ENCODE results near the gene DLX4. TPM values are rescaled to one million over a fixed set of nuclear protein-coding genes. Genes with fewer than 3 reads are reported as not detected.

DLX4 gene
- total and polyA plus RNA-seq, 10 of the 15 experiments (the other 5 are each of a cell fraction or from before 2014, with no cell fraction given): 0.05 to 0.29 (median 0.15) TPM

GRCh38 chr17:49996495-49997300 is 27.7 kb downstream of the DLX4 start:
- ChIA-PET RAD21 (ENCODE audit: unreplicated experiment) (interaction anchor here (0.5 to 3.4 kb wide), 26 partner anchors 10 to 703 kb away, joined by 3 to 19 read pairs (median 4); no protein-coding TSS in a partner anchor), SMC1A (ENCODE audit: uncharacterized antibody, unreplicated experiment) (interaction anchor here (0.5 to 3.4 kb wide), 18 partner anchors 10 to 429 kb away, joined by 3 to 20 read pairs (median 4); no protein-coding TSS in a partner anchor), POLR2A (no interaction called here), CTCF (interaction anchor here (0.6 to 9.3 kb wide), 56 partner anchors 9 to 629 kb away, joined by 3 to 105 read pairs (median 5); partner anchors contain the start of genes ITGA3, KAT7 and PDK2)
- no peaks in the 10 kb centered on the region for H3K79me2 ChIP-seq (ENCODE audit: control insufficient read depth, insufficient read depth, low read length)
- peak; percentile 69 for ATAC-seq
- H3K9me3 ChIP-seq (replicated peaks; ENCODE audit: control insufficient read depth, insufficient read depth, low read length): no peaks in the 10 kb centered on the region; the same call in 1 of the 3 replicates
- BruUV-seq (replicated peaks): no TSS peak
- no peak overlapping the region for H3K4me3 ChIP-seq
- intact Hi-C loops (cut with micrococcal nuclease; ENCODE audit: unreplicated experiment) (loop anchor here (2.0 to 10.0 kb wide), 3 partner anchors 114 to 428 kb away; partner anchors contain the start of gene SLC35B1), in situ Hi-C loops (cut with MboI) (loop anchor here (5.0 to 10.0 kb wide), 2 partner anchors 292 to 424 kb away; partner anchors contain the start of gene SLC35B1)
- H3K4me2 ChIP-seq (ENCODE audit: control insufficient read depth, insufficient read depth): no peak overlapping the region
- WGBS (ENCODE audit: insufficient coverage, insufficient replicate concordance, low lambda C conversion rate, missing lambda C conversion rate): 3% methylated on average over 38 of the region's 58 CpGs
- no peak overlapping the region for H3K9ac ChIP-seq (ENCODE audit: control insufficient read depth, insufficient read depth, low read length)
- no peak for DNase-seq (ENCODE audit: low read depth, low spot score)
- no peaks in the 10 kb centered on the region for H3K36me3 ChIP-seq (ENCODE audit: control insufficient read depth in 2 of 2, insufficient read depth in 2 of 2, low read length in 1 of 2)
- peak overlapping the region; percentile 68 for H2AFZ ChIP-seq (ENCODE audit: control insufficient read depth, low read depth, low read length)
- H3K27me3 ChIP-seq (replicated peaks in 1 of 2; ENCODE audit: control insufficient read depth in 2 of 2, insufficient read depth in 2 of 2, low read length in 1 of 2): peaks cover 15 to 28% of the 10 kb centered on the region in 2 experiments
- FAIRE-seq: peak; percentile 66
- 0 out of 2 replicates have a peak, but pooled peaks cover 3% of the 10 kb centered on the region for H3K4me1 ChIP-seq (ENCODE audit: control insufficient read depth, insufficient read depth, low read length)
- H4K20me1 ChIP-seq (ENCODE audit: control insufficient read depth, insufficient read depth): no peaks in the 10 kb centered on the region
- no peak overlapping the region for H3K27ac ChIP-seq (ENCODE audit: control insufficient read depth, insufficient read depth)
- TF ChIP-seq BHLHE40 (IDR thresholded peaks at IDR 0.05; ENCODE audit: borderline replicate concordance in 1 of 2, low read depth in 2 of 2, low read length in 1 of 2) (0 out of 4 replicates have a peak, but pooled peaks of 1 of the 2 experiments have one; percentile 19), STAT3 (IDR thresholded peaks at IDR 0.05; ENCODE audit: low read depth, low read length) (no peak), LARP7 (IDR thresholded peaks at IDR 0.05) (0 out of 2 replicates have a peak, but pooled peaks have one; percentile 25), PAX8 (IDR thresholded peaks at IDR 0.05) (no peak), CTCF (IDR thresholded peaks at IDR 0.05 in 2 of 3, conservative IDR thresholded peaks at IDR 0.05 in 1 of 3; ENCODE audit: control insufficient read depth in 2 of 3, extremely low read depth in 1 of 3, insufficient read depth in 1 of 3, low read depth in 3 of 3, low read length in 3 of 3) (peak; percentile 93 to 98 (median 93)), RAD21 (IDR thresholded peaks at IDR 0.05; ENCODE audit: insufficient read depth, low read depth, low read length) (peak; percentile 86), SMC3 (IDR thresholded peaks at IDR 0.05; ENCODE audit: borderline replicate concordance, low read length) (peak; percentile 82), NFYA (IDR thresholded peaks at IDR 0.05; ENCODE audit: borderline replicate concordance, low read depth, low read length) (no peak), GABPA (IDR thresholded peaks at IDR 0.05; ENCODE audit: low read depth) (no peak), SUZ12 (IDR thresholded peaks at IDR 0.05; ENCODE audit: unreplicated experiment) (peak; percentile 91), HDAC6 (IDR thresholded peaks at IDR 0.05; ENCODE audit: unreplicated experiment) (no peak)
- TF ChIP-seq, protein P1, sequence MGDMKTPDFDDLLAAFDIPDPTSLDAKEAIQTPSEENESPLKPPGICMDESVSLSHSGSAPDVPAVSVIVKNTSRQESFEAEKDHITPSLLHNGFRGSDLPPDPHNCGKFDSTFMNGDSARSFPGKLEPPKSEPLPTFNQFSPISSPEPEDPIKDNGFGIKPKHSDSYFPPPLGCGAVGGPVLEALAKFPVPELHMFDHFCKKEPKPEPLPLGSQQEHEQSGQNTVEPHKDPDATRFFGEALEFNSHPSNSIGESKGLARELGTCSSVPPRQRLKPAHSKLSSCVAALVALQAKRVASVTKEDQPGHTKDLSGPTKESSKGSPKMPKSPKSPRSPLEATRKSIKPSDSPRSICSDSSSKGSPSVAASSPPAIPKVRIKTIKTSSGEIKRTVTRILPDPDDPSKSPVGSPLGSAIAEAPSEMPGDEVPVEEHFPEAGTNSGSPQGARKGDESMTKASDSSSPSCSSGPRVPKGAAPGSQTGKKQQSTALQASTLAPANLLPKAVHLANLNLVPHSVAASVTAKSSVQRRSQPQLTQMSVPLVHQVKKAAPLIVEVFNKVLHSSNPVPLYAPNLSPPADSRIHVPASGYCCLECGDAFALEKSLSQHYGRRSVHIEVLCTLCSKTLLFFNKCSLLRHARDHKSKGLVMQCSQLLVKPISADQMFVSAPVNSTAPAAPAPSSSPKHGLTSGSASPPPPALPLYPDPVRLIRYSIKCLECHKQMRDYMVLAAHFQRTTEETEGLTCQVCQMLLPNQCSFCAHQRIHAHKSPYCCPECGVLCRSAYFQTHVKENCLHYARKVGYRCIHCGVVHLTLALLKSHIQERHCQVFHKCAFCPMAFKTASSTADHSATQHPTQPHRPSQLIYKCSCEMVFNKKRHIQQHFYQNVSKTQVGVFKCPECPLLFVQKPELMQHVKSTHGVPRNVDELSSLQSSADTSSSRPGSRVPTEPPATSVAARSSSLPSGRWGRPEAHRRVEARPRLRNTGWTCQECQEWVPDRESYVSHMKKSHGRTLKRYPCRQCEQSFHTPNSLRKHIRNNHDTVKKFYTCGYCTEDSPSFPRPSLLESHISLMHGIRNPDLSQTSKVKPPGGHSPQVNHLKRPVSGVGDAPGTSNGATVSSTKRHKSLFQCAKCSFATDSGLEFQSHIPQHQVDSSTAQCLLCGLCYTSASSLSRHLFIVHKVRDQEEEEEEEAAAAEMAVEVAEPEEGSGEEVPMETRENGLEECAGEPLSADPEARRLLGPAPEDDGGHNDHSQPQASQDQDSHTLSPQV (IDR thresholded peaks at IDR 0.05): no peak
